ENCODE data around the gene CYLD.
A peak's percentile ranks its signal among the peaks of the same experiment; 100 is the strongest.

The CYLD gene

DNA sequence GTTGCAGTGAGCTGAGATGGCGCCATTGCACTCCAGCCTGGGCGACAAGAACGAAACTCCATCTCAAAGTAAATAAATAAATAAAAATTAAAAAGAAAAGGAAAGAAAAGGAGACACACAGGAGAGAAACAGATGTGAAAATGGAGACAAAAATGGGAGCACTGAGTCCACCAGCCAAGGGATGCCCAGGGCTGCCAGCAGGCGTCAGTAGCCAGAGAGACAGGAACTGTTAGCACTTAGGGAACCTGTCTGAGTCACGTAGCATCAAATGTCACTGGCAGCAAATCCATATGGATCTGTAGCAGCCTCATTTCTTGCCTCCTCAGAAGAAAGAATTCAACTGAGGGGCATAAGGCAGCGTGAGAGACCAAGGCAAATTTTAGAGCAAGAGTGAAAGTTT, 79.7 kb downstream of the CYLD start:
- DNase-seq = no peak

DNA sequence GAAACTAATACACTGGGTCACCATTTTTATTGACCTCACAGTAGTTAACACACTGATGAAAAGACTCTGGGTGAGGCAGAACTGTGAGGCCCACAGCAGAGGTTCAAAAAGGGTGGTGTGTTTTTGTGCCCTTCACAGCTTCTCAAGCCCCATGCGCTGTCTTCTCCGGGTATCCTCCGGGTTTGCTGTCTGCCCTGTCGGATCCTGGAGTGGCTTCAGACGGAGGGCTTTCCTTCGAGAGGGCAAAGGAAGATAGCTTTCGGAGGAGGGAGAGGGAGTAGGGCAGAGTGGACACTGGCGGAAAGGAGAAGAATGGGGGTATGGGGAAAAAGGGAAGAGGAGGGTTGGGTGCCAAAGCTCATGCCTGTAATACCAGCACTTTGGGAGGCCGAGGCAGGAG, 80.8 kb downstream of the CYLD start:
- no peak for DNase-seq

DNA sequence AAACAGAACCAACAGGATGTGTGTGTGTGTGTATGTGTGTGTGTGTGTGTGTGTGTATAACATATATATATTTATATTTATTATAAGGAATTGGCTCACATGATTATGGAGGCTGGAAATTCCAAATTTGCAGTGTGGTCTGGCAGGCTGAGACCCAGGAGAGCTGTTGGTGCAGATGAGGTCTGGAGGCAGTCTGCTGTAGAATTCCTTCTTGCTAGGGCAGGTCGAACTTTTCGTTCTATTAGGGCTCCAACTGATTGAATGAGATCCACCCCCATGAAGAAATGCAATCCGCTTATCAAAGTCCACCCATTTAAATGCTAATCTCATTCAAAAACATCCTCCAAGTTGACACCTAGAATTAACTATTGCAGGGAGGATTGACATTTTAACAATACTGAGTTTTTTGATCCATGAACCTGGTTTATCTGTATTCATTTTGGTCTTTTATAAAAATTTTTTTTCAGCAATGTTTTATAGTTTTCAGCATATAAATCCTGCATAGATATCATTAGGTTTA, 85.0 kb downstream of the CYLD start:
- no peak for DNase-seq

- DNase-seq = no peak
Measured at GRCh38 chr16:50828164-50828702, 86.3 kb downstream of the CYLD start.

DNA sequence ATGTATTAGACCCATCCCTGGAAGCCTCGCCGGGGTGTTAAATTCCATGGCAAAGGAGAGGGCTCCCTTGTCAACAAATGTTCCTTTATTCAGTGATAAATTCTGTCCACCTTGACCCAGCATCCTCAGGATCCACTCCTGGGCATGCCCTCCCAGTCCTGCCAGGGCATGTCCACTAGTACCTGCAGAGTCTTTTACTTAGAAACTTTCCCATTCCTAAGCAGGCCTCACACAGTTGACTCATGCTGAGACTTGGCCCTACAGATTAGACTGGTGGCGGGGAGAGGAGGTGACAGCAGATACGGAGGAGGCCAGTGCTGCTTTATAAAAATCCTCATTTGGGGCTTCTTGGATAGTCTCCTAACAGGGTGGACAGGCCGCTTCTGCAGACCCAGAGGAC, 88.8 kb downstream of the CYLD start:
- no peak for DNase-seq

- no peak for DNase-seq
Measured at GRCh38 chr16:50831751-50832150, 89.9 kb downstream of the CYLD start.

- DNase-seq = no peak
Measured at GRCh38 chr16:50833929-50834328, 92.0 kb downstream of the CYLD start.

DNA sequence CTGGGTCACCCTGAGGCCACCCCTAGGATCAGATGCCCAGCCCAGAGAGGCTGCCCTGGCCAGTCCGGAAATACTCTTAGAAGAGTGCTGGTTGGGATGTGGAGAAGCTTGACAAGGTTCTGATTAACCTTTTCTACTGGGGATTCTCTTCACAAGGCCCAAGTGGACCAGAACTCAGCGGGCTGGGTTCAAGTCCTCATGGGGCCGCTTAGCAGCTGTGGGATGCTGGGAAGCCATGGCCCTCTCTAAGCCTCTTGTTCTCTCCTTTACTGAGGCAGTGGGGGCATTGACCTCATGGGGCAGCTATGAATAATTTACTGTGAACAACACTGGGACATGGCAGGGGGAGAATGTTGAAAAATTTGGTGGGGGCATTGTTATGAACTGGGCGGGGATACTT, 92.8 kb downstream of the CYLD start:
- DNase-seq = no peak

DNA sequence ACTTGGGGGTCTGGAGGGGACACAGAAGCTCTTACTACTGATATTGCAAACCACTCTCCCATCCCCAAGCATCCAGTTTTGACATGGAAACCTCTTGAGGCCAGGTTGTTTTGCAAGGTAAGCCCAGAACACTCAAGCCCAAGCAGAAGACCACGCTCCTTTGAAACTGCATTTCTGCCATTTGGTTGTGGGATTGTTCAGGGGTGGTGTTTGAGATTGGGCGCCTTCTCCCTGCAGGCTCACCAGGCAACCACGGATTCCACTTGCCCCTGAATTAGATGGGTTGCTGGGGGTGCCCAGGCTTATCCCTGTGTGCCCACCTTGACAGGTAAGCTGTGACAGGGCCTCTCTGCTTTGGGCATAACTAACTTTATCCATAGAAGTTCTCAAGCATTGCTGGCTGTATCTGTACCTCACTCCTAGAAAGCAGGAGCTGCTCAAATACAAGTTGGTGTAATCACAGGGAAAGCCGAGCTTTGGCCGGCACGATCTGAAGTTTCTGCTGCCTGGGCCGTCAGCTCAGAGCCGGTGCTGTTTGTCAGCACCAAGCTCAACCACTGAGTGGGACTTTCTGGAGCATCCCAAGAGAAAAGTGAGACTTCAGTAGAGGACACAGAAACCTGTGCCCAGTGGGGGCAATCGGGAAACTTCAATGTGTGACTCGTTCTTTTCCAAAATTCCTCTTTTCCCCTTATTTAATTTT, 93.6 kb downstream of the CYLD start:
- no peak for DNase-seq

DNA sequence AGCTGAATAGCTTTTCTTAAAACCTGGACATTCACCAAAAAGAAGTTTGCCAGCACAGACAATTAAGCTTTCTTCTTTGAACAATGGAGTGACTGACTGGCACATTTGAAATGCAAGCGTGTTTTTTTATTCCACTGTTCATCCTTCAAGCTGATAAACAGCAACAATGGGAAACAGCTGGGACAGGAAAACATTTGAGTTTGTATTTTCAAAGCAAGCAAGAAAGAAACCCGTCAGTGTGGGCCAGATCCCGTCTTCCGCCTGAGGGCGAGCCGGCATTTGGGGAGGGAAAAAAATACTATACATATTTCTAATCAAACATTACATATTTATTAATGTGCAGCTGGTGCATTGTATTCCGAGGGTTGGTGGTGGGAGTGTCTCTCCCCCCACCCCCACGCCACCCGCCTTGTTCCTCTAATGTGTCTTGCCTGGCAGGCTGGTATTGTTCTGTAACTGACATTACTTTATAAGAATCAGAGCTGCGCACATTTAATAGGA, 94.3 kb downstream of the CYLD start:
- no peak for DNase-seq

DNA sequence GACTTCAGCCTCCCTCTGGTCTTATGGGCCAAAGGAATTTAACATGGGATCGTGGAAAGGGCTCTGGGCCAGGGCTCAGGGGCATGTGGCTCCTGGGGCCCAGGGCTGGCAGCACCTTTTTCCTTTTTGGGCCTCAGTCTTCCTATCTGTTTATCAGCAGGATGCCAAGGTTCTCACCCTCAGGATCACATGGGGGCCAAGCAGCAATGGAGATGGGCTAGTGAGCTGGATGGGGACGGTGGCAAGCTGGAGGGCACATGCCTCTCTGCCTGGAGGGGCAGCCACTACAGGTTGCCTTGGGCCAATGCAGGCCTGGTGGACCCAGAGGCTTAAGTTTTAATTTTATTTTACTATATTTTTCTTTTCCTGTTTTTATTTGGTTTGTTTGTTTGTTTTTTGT, 95.4 kb downstream of the CYLD start:
- no peak for DNase-seq

DNA sequence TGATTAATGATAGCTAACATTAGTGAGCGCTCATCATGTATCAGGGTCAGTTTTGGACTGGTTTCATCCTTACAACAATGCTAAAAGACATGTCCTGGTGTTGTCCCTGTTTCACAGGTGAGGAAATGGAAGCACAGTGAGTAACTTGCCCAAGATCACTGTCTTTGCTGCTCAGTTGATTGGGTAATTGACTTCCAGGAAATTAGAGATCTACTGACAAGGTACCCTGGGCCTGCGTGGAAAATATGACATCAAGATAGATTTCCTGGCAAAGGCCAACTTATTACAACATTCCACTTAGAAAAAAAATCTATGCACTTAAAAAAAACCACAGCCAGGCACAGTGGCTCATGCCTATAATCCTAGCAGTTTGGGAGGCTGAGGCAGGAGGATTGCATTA, 96.3 kb downstream of the CYLD start:
- DNase-seq = peak; percentile 5

GRCh38 chr16:50838885-50839284, 97.0 kb downstream of the CYLD start:
- DNase-seq = no peak

GRCh38 chr16:50839356-50839755, 97.5 kb downstream of the CYLD start:
- no peak for DNase-seq

GRCh38 chr16:50839920-50840729, 98.2 kb downstream of the CYLD start:
- DNase-seq = no peak

GRCh38 chr16:50841081-50841886, 99.4 kb downstream of the CYLD start:
- DNase-seq = peak; percentile 37

DNA sequence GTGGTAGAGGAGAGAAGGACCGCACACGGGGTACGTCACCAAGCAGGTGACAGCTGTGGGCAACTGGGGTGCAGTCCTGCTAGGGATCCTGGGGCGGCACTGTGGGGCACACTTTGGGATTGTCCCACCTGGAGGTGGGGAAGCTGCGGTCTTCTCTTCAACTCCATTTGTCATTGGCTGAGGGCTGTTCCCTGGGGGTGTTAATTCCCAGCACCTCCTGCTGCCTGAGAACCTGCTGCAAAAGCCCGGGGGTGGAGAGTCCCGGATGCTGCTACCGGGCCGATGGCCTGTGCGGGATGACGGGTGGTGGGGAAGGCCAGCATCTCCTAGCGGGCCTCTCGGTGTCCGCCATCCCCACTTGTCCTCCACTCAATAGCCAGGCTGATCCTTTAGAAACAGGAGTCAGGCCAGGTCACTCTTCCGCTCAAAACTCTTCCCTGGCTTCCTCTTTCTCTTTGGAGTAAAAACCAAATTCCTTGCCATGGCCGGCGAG, 100.2 kb downstream of the CYLD start:
- DNase-seq = no peak

DNA sequence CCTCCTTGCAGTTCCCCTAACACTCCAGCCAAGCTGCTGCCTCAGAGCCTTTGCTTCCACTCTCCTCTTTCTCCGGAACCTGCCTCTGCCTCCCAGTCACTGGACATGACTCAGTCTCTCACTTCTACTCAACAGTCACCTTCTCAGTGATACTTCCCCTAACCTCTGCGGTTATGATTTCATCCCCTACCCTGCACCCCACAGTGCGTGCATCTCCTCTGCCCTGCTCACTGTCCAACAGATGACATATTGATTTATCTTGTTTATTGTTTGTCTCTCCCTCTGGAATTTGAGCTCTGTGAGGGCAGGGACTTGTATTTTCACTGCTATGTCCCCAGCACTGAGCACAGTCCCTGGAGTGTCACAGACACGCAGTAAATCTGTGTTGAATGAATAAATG, 100.7 kb downstream of the CYLD start:
- peak; percentile 67 for DNase-seq

- DNase-seq = no peak
Measured at GRCh38 chr16:50844840-50845239, 103.0 kb downstream of the CYLD start.

DNA sequence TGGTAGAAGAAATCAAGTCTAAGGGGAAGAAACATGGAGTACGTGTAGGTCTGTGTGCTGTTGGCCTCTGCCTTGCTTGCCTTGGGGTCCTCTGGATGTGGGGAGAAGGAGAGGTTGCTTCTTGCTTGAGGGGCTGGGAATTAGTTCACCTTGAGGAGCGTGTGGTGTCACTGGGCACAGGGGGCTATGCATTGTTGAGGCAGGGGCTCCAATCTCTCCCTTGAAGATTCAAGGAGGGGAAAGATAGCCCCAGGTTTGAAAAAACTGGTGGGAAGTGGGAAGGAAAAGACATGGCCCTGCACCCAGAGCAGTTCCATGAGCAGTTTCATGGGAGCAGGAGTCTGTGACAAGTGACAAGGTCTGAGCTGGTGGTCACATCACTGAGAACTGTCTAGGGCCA, 103.4 kb downstream of the CYLD start:
- DNase-seq = no peak

DNA sequence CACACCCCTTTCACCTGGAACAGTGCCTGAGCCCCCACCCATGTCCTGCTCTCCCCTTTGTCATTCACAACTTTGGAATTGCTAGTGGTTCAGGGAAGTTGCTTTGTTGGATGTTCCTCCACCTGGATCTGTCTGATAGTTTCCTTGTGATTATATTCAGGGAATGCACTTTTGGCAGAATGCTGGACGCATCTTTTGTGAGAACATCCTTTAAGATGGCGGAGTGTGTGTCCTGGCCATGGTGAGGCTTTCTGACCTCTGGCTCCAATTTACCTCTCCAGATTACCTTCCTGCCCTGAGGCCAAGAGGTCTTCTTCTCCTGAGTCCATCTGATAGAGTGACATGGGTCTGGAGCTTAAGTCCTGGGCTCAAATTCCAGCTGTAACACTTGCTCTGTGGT, 104.6 kb downstream of the CYLD start:
- DNase-seq = no peak

DNA sequence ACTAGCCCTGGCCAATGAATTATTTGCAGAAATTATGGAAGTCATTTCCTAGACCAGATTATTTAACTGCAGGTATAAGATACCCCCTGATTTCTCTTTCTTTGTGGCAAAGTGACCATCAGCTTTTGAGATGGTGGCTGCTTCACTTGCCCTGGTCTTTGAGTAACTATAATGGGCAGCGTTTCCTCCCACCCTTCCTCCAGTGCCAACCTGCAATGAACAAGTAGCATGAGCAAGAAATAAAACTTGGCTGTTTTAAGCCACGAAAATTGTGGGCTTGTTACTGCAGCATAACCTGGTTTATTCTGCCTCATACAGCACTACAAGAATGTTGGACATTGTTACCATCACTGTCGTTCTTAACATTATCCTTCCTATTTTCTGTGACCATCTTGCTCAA, 105.3 kb downstream of the CYLD start:
- no peak for DNase-seq

All from activated CD4-positive, alpha-beta T cell treated with anti-CD3 and anti-CD28 coated beads, Interleukin-2, Interleukin-6, amounts not matched to agents 100 ng/mL and 50 ng/mL, durations not matched to agents 16 hours and 8 hours (primary cell).